Measurements from ENCODE around the gene GART.
"Not testable (repeated sequence)": the region's sequence is repeated elsewhere in the genome, so short reads cannot be mapped to it uniquely, and the experiment has no call there.

GART gene

DNA sequence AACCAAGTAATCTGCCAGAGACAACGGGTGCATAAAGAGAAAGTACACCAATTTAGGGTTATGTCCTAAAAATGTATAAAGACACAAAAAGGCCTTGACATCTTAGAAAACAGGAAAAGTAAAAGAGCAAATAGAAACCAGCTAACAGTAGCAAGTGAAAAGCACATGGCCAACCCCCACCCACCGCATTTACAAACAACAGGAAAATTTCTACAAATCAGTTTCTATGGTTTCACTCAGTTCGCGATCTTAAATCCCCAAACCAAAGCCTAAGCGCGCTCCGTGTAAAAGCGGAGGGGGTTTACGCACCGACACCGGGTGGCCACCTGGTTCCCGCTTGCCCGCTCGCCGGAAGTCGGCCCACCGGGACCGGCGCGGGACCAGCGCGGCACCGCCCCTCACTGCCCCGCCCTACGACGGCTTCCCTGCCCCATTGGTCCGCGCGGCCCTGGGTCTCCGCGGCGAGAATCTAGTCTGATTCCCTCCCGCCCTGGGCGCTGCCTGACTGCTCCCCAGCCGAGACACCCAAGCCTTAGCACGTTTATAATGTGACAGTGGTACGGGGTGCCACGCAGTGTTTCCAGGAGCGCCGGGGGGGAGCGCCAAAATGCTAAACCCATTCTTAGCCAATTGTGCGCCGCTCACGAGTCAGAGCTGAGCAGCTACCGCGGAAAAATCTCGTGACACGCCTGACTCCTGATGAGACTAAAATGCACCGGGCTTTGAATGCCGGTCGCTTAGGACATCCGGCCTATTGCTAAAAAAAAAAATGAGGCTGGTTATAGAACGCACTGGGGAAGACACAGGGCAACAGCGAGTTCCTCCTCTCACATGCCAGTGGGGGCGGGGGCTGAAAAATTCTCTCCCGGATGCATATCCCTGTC, at the start of gene GART:
Gene GART (minus strand): TSS at position 362 of the 884 bp plus-strand sequence. CDS start 2,802 bp downstream, outside the sequence.
- DNase-seq (ENCODE audit: low spot score): peak; percentile 75

DNA sequence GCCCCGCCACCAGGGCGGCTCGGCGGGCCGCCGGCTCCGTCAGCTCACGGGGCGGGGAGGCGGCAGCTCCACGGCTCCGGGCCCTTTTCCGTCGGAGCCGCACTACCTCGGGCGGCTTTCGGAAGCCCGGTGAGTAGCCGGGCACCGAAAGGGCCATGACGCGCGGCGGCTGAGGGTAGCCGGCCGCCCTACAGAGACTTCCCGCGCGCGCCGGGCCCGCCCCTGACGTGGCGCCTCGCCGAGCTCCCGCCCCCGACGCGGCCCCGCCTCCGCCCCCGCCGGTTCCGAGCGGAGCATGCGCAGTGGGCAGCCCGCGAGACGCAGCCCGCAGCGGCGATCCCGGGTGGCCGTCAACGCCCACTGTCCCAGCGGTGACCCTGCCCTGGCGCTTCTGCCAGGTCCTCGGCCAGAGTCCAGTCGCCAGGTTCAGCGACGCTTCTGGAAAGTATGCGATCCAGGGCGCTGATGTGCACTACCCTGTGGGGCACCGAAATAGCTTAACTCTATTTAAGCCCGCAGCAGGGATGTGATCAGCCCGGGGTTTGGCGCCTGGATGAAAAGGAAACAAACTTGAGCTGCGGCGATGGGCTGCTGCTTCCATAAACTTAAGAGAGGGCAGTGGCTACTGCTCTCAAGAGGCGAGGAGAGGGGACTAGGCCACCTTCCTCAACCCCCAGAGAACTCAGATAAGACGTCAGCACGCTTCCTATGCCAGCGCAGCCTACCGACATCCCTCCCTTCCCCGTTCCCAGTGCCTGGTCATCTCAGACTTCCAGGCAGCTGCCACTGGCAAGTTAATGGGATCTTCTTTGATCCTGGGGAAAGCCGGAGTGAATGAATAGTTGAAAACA, 46.8 kb upstream of the GART start, which contains the start of gene DONSON:
Gene DONSON (minus strand): TSS at position 200 of the 851 bp plus-strand sequence. CDS start 43 bp downstream, at position 157.
- DNase-seq (ENCODE audit: low spot score): peak; percentile 96

DNA sequence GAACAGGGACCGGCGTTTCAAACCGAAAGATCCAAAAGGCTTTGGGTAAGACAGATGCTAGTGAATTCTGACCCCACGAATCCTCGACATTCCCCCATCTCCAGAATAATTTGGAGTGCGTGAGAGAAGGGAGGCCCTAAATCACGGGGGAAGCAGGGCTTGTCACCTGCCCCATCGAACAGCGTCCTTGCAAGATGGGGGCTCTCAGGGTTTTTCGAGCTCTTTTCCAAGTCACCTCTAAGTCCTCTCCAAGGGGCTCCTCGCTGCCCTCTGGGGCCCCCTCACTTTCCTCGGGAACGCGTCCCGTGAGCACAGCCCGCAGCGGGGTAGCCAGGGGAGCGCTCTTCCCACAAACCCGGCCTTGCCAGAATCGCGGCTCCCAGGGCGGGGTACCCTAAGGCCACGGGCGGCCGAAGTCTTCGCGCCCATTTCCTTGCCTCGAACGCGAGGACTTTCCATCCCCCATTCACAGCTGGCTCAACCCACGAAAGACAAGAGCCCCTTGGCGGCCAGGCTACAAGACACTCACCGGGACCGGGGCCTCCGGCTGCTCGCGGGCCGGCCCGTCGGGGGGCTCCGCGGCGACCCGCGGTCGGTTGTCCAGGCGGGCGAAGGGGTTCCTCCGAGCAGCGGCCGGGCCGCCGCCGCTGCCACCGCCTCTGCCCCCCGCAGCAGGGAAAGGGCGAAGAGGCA, 46.0 kb upstream of the GART start:
- DNase-seq (ENCODE audit: low spot score): peak; percentile 42

DNA sequence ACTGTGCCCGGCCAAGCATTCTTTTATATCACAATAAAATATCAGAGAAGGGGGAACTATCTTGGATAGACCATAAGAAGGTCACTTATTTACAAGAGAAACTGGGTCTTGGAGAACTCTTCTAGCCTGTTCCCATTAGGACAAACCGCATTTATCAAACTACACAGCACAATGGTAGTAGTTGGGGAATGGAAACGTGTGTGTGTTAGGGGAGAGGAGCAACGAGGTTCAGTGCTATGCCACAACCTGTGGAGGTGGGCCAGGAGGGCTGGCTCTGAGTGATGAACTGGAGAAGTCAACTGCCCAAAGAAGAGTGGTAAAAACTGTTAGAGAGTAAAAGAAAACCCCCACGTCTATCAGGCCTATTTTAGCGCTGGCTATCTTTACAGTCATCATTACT, 45.0 kb upstream of the GART start:
- DNase-seq (ENCODE audit: low spot score): no peak

DNA sequence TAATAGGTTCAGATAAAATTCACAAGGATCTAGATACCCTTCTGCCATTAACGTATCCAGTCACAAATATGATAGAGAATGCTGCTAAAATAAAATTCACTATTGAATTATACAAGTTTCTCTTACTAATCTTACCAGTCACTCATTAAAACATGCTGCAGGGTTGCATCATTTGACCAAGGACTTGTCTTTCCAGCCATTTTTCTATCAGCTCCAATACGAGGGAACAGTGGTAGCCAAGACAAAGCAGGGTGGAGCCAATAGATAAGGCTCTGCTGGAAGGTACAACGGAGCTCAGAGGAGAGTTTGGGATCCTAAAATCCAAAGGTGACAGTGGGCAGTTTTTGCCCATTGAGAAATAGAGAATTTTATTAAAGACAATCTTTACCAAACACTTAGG, 42.5 kb upstream of the GART start:
- DNase-seq (ENCODE audit: low spot score): no peak

DNA sequence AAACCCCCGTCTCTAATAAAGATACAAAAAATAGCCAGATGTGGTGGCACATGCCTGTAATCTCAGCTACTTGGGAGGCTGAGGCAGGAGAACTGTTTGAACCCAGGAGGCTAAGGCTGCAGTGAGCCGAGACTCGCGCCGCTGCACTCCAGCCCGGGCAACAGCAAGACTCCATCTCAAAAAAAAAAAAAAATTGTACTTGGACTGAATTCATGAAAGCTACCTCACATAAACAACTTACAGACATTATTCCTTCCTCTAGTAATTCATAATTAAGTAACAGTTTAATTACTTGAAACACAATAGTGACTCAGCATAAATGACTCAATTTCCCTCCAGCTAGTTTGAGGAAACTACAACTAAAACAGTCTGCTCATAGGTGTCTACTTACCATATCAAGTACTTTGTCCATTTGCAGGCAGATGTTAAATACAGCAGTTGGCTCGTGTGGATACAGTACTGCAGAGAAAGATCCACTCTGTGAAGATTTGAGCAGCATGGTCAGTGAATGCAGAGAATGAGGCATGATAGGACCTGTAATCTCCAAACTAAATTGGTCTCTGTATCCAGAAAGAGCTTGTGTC, 37.1 kb upstream of the GART start:
- DNase-seq (ENCODE audit: low spot score): no peak

DNA sequence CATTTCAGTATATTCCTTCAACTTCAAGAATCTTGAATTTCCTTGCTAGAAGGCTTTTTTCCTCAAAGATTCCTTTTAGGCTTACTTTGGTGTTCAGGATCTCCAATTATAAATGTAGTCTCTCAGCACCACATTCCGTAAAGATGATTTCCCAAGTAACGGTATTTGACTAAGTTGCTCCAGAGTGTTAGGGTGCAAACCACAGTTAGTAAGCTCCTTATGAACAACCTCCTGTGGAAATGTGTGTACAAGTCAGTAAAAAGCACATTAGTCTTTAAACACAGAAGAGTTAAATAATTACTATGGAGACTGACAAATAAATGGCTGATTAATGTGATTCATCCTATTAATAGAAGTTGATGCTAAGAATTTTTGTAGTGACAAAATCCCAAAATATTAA, 36.3 kb upstream of the GART start:
- no peak for DNase-seq (ENCODE audit: low spot score)

DNA sequence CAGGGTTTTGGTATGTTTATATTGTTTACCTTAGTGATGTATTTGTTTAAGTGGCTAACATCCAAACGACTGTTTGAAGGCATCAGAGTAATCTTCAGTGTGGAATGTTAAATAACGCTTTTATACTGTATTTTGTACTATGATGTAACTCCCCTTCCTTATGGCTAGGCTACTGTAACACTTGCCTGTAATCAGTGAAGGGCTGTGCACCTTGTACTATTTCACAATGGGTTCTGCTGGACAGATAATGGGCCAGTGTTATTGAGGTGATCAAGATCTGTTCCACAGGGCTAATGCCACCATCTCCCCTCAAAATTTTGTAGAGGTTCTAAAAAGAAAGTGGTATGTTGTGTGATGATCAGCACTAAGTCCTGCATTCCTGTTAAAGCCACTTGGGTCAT, 34.8 kb upstream of the GART start:
- not testable (repeated sequence) for DNase-seq (ENCODE audit: low spot score)

DNA sequence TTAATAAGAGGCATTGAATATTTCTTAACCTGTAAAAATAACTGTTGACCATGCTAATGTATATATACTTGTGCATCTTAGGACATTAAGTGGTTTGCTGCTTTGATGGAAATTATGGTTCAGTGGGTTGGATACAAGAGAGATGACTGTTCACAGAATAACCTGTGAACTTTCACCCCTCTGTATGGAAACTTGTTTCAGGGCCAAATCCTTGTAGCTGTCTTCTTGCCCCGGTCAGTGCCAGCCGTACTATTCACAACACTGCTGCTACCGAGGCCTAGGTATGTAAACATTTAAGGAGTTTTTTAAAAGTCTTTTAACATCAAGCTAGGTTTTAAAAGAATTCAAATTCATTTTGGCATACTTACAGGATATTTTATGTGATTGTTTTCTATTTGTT, 30.4 kb upstream of the GART start:
- no peak for DNase-seq (ENCODE audit: low spot score)

DNA sequence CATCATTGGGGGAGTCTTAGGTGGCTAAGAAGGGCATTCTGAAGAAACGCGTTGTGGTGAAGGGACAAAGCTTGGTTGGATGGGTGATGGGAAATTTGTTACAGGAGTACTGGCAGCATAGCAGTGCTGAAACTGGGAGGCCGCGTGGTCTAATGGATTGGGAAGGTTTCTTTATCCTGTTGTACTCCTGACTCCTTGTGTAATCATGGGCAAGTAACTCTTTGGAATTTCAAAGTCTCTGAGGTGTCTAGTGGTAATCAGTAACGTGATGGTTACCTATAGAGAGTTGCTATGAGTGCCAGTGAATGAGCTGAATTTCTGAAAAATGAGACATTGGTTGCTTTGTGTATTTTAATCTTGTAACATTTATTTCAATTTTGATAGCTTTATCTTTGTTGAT, 28.1 kb upstream of the GART start:
- DNase-seq (ENCODE audit: low spot score): no peak

DNA sequence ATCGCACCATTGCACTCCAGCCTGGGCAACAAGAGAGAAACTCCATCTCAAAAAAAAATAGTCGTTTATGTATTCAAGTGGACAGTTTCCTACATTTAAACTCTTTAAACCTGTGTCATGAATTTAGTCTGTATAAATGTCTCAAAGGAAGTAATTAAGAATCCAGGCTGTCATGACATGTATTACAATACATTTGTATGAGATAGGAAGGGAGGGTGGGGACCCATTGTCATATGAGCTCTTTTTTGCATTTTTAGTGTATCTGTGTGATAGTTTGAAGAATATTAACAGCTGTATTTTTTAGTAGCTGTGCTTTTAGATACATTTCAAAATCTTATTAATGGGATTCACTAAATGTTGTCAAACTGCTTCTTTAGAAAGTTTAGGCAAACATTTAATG, 26.5 kb upstream of the GART start:
- DNase-seq (ENCODE audit: low spot score): no peak

DNA sequence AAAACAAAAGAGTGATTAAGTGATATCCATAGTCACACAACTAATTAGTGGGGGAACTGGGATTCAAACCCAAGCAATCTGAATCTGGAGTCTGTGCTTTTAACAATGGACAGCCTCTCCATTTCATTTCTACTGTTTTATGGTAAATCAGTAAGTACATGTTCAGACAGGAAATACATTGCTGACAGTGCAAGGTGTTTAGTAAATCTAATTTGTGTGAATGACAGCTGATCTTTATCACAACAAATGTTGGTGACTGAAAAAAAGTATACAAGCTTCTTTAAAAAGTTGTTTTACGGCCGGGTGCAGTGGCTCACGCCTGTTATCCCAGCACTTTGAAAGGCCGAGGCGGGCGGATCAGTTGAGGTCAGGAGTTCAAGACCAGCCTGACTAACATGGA, 26.0 kb upstream of the GART start:
- DNase-seq (ENCODE audit: low spot score): no peak

DNA sequence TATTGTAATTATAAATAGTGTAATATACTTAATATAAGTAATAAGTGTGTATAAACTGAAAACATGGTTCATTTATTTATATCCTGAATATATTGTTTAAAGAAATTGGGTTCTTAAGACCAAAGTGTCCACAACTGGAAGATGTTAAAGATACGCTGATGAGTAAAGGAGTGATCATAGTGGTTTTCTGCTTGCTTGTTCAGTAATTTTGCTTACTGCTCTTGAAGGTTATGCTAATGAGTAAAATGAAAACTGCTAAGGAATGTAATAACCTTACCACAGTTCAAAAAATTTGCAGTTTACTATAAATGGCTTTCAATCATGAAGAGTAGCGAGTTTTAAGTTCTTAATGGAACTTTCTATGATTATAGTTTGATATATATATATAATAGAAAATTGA, 24.6 kb upstream of the GART start:
- no peak for DNase-seq (ENCODE audit: low spot score)

DNA sequence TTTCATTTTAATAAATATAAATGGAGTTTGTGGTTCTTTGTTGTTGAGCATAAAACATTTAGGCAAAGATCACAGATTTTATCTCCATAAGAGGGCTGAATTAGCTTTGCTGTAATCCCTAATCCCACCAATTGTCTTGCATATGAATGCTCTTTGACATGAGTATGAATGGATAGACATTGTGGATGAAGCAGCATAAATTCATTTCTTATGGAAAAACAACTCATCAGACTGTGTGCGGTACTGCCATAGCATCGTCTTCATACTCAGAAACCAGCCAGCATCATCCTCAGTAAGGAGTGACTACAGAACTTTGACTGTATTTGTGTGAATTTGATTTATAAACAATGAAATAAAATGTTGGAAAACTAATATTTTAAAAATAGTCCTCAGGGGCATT, 20.5 kb upstream of the GART start:
- no peak for DNase-seq (ENCODE audit: low spot score)

DNA sequence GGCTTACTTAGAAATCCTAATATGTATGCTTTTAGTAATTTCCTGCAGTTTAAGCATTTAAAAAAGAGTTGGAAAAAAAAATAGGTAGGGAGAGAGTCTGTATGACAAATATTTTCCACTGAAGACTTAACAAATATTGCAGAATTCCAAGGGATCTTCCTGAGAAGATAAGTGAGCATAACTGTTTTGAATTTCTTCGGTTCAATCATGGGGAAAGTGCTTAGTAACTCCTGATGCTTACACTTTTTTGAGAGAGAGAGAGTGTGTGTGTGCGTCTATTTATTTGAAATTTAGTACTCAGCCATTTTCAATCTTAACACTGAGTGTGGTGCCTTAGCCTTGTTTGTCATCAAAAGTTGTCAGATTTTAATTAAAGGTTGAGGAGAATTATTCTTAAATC, 19.5 kb upstream of the GART start:
- DNase-seq (ENCODE audit: low spot score): no peak

DNA sequence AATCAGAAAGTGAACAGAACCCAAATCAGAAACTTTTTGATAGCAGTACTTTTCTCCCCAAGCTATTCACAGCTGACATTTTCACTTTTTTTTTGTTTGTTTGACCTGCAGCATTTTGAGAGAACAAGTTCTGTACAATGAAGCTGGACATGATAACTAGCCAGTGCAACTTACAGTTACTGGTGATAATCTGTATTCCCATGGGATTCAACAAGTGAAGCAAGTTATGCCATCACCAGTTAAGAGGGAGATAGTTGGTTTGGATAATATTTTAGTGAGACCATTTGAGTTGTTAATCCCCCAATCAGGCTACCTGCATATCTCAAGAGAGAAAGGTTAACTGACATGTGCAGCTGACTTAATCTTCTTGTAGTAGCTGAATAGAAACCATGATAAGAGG, 19.0 kb upstream of the GART start:
- DNase-seq (ENCODE audit: low spot score): no peak

DNA sequence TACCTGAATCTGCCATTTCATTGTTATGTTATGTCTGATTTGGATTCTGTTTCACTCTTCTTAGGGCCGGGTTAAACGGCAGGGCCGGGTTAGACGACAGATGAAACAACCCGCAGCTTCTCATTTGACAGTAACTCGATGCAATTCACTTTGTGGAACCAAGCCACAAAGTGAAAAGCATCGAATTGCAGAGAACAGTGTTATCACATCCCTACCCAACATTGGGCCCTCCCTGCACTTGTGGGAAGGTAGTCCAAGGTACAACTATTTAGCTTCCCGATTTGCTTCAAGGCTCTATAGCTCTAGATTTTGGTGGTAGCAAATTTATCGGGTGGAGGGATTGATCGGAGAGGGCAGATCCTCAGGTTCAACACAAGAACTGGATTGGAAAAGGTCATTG, 17.9 kb upstream of the GART start:
- DNase-seq (ENCODE audit: low spot score): no peak

DNA sequence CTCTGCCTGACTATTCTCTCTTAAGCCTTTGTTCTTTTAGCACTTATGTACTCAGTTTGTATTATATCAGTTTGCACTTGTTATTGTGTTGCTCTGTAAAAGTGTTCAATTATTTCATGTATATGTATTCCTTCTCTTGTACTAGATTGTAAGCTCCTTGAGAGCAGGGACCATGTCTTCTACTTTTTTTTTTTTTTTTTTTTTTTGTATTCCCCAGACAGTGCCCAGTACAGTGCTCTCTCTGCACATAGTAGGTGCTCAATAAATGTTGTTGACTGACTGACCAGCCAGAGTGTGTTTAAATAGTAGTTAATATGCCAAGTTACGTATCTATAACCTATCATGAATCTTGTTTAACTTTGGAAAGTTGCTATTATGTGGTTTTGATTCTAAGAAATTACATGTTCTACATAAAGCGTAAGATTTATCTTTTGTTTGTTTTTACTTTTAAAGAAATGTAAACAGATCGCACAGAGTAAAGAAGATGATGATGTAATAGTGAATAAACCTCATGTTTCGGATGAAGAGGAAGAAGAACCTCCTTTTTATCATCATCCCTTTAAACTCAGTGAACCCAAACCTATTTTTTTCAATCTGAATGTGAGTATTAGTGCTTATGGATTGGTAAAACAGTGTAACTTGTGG, 17.0 kb upstream of the GART start:
- no peak for DNase-seq (ENCODE audit: low spot score)

DNA sequence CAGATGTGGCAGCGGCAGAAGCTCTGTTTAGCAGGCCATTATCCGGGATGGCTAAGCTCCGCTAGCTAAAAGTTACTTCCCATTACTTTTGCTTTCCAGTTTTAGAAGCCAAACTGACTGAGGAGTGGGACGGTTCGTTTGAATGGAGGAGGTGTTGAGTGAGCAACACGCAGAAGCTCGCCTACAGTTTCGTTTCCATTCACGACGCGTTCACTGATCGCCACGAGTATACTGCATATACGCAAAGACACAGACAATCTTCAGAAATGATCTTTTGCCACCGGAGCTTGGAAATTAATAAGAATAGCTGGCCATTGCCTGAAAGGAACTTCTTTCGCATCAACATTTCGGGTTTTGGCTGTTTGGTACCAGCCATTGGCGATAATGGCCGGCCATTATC, 15.5 kb upstream of the GART start:
- no peak for DNase-seq (ENCODE audit: low spot score)

DNA sequence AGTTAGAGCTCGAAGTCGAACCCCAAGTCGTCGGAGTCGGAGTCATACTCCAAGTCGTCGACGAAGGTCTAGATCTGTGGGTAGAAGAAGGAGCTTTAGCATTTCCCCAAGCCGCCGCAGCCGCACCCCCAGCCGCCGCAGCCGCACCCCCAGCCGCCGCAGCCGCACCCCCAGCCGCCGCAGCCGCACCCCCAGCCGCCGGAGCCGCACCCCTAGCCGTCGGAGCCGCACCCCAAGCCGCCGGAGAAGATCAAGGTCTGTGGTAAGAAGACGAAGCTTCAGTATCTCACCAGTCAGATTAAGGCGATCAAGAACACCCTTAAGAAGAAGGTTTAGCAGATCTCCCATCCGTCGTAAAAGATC, 13.0 kb upstream of the GART start:
- DNase-seq (ENCODE audit: low spot score): no peak

DNA sequence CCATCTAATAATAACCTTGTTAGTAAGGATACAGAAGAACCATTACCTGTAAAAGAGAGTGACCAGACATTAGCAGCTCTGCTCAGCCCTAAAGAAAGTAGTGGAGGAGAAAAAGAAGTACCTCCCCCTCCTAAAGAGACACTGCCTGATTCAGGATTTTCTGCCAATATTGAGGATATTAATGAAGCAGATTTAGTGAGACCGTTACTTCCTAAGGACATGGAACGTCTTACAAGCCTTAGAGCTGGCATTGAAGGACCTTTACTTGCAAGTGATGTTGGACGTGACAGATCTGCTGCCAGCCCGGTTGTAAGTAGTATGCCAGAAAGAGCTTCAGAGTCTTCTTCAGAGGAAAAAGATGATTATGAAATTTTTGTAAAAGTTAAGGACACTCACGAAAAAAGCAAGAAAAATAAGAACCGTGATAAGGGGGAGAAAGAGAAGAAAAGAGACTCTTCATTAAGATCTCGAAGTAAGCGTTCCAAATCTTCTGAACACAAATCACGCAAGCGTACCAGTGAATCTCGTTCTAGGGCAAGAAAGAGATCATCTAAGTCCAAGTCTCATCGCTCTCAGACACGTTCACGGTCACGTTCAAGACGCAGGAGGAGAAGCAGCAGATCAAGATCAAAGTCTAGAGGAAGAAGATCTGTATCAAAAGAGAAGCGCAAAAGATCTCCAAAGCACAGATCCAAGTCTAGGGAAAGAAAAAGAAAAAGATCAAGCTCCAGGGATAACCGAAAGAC, 12.5 kb upstream of the GART start:
- DNase-seq (ENCODE audit: low spot score): no peak
